ENCODE measurements around the gene KRTAP2-1.
"Not testable (repeated sequence)": the region's sequence is repeated elsewhere in the genome, so short reads cannot be mapped to it uniquely, and the experiment has no call there.

KRTAP2-1 gene, protein sequence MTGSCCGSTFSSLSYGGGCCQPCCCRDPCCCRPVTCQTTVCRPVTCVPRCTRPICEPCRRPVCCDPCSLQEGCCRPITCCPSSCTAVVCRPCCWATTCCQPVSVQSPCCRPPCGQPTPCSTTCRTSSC

DNA sequence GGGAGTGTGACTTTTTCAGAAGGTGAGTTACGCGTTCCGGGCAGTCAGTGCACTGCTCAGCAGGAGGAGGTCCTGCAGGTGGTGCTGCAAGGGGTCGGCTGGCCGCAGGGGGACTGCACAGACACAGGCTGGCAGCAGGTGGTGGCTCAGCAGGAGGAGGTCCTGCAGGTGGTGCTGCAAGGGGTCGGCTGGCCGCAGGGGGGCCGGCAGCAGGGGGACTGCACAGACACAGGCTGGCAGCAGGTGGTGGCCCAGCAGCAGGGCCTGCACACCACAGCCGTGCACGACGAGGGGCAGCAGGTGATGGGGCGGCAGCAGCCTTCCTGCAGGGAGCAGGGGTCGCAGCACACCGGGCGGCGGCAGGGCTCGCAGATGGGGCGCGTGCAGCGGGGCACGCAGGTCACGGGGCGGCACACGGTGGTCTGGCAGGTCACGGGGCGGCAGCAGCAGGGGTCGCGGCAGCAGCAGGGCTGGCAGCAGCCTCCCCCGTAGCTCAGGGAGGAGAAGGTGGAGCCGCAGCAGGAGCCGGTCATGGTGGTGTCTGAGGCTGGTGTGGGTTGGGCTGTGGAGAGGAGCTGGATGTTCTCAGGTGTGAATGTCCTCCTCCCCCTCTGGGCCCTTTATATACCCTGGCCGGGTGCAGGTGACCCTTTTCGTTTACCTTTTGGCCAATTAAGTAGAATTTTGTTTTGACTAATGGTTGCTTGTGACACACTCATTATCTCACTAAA lies at the start of gene KRTAP2-1:
TSS of gene KRTAP2-1 (minus strand) at position 582 of the 731 bp plus-strand sequence. CDS start at position 533, 49 bp downstream.
- DNase-seq (ENCODE audit: low read depth in 2 of 2, low spot score in 1 of 2) = not testable (repeated sequence)

DNA sequence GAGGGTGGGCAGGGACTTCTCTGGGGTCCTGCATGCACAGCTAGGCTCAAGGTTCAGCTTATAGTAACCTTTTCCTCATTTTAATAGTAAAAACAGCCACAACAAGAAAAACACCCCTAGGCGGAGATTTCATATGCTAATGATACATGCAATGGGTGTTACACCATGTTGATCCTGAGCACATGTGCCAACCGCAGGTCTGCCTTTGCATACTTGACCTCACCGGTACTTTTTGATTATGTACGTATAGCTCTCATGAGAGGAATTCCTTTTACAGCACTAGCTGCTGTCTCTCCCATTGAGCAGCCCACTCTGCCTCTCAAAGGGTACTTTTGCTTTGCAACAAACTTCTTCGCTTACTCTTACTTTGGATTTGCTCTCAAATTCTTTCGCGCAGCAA lies 48.9 kb upstream of the KRTAP2-1 start:
- no peak for DNase-seq (ENCODE audit: low read depth in 2 of 2, low spot score in 1 of 2)

DNA sequence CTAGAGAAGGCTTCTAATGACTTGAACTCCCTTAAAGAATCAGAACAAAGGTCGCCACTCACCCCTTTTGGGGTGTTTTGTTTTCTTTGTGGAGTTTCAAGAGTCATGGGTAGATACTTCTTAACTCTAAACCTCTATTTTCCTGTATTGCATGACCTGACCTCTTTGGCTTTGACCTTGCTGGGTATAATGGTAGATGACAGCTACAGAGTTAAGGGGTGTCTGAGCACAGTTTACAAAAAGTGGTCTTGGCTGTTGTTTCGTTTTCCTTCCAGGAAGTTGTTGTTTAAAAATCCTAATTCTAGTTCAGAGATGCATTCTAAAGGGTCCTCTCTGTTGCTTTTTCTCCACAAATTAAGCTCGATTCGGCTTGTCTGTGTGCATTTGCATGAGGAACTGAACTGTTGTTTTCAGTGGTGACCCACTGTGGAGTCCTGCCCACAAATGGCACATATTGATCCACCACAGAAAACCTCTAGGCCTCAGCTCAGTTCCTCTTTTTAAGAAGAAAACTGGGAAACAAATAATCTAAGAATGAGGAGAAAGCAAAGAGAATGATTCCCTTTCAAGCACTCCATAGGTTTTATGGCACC lies 41.7 kb upstream of the KRTAP2-1 start:
- not testable (repeated sequence) for DNase-seq (ENCODE audit: low read depth in 2 of 2, low spot score in 1 of 2)

DNA sequence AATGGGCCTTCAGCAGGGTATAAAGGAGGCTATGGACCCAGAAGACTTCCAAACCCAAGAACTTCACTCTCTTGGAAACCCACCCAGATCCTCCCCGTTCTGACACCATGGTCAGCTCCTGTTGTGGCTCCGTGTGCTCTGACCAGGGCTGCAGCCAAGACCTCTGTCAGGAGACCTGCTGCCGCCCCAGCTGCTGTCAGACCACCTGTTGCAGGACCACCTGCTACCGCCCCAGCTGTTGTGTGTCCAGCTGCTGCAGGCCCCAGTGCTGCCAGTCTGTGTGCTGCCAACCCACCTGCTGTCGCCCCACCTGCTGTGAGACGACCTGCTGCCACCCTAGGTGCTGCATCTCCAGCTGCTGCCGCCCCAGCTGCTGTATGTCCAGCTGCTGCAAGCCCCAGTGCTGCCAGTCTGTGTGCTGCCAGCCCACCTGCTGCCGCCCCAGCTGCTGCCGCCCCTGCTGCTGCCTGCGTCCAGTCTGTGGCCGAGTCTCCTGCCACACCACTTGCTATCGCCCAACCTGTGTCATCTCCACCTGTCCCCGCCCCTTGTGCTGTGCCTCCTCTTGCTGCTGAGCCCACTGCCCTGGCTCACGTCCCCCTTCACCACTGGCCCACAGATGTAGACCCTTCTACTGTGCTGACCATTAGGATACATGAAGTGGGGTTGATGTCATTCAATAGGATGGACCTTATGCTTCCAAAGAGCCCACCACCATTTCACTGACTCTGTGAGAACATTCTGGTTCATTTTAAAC lies 37.2 kb upstream of the KRTAP2-1 start, which contains the start of gene KRTAP4-7:
TSS of gene KRTAP4-7 (plus strand) at position 51 of the 757 bp plus-strand sequence. CDS start at position 108, 57 bp downstream.
- not testable (repeated sequence) for DNase-seq (ENCODE audit: low read depth in 2 of 2, low spot score in 1 of 2)

DNA sequence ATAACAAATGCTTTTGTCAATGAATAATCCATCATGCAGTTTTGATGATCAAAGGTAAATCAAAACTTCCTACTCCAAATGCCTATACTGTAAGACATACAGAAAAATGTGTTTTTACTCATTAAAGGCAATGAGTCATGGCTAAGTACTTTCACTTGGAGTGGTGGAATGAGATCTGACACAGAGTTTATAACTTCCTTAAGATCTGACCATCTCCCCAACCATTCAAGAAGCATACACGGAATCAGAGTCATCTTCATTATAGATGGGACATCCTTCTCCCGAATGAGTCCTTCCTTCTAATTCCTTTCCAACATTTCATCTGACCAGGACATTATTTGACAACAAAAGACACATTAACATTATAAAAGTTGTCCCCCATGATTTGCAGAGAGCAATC lies 36.3 kb upstream of the KRTAP2-1 start:
- DNase-seq (ENCODE audit: low read depth in 2 of 2, low spot score in 1 of 2) = not testable (repeated sequence)

DNA sequence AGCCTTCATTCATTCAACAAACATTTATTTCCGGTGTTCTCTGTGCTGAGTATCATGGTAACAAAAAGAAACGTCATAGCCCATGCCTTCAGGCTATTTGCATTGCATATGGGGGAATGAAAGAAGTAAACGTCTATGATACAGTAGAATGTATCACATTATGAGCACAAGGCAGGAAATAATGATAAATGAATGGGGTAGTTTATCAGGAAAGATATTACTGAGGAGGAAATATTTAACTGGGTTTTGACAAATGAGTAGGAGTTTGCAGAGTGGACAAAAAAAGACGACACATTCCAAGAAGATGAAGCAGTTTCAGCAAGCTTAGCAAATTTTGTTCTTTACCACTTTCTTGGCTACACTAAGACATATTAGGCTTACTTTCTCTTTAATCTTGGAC lies 35.5 kb upstream of the KRTAP2-1 start:
- no peak for DNase-seq (ENCODE audit: low read depth in 2 of 2, low spot score in 1 of 2)

DNA sequence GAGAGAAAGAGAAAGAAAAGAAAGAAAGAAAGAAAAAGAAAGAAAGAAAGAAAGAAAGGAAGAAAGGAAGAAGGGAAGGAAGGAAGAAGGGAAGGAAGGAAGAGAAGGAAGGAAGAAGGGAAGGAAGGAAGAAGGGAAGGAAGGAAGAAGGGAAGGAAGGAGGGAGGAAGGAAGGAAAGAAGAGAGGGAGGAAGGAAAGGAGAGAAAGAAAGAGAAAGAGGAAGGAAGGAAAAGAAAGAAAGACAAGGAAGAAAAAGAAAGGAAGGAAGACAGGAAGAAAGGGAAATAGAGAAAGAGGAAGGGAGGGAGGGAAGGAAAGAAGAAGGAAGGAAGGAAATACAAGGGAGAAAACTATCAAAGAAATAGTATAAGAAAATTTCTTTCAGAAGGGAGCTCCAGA lies 29.7 kb upstream of the KRTAP2-1 start:
- DNase-seq (ENCODE audit: low read depth in 2 of 2, low spot score in 1 of 2) = no peak

DNA sequence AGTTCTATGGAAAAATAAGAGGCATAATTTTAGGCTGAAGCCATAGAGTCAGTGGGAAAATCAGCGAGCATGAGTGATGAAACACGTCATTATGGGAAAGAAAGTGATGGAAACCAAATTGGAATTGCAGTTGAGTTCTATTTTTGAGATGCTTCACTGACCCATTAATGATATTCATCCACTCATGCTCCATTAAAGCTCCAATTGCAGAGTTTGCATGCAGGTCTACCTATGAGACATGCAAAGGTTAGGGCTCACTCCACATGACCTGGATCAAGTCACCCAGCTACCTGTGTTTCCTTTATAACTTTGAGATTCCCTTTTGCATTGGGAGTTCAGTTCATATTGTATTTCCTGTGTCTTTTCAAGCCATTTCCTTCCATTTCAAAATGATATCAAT lies 26.6 kb upstream of the KRTAP2-1 start:
- DNase-seq (ENCODE audit: low read depth in 2 of 2, low spot score in 1 of 2) = no peak

DNA sequence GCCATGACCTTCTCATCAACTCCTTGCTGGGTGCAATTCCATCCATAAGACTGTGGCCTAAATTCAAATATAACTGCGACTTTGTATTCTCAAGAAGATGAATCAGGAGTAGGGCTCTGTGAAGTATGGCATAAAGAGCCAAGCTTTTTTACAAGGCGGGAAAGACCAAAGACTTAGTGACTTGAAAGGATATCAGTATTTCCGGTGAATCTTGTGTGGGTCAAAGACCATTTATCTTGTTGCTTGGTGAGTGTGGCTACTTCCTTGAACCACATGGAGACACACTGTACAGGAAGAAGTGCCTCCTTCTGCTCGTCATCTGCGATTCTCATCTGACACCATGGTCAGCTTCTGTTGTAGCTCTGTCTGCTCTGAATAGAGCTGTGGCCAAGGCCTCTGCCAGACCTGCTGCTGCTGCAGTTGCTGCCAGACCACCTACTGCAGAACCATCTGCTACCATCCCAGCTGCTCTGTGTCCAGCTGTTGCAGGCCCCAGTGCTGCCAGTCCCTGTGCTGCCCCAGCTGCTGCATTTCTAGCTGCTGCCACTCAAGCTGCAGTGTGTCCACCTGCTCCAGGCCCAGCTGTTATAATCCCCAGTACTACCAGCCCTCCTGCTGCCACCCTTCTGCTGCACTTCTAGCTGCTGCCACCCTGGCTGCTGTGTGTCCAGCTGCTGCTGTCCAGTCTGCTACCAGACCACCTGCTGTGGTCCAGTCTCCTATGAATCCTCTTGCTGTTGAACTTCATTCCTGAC lies 24.7 kb upstream of the KRTAP2-1 start:
- DNase-seq (ENCODE audit: low read depth in 2 of 2, low spot score in 1 of 2) = no peak

DNA sequence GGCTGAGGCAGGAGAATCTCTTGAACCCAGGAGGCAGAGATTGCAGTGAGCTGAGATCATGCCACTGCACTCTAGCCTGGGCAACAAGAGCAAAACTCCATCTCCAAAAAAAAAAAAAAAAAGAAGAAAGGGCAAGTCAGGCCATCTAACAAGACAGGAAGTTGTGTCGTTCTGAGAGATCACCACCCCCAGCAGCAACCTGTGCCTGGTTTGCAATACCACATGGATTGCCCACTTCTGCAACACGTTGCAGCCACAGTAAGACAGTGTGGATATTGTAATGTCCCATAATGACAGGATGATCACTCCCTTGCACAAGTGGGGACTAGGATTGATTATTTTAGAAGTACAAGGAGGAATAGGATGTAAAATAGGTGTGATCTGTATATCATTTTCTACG lies 21.9 kb upstream of the KRTAP2-1 start:
- DNase-seq (ENCODE audit: low read depth in 2 of 2, low spot score in 1 of 2) = no peak

DNA sequence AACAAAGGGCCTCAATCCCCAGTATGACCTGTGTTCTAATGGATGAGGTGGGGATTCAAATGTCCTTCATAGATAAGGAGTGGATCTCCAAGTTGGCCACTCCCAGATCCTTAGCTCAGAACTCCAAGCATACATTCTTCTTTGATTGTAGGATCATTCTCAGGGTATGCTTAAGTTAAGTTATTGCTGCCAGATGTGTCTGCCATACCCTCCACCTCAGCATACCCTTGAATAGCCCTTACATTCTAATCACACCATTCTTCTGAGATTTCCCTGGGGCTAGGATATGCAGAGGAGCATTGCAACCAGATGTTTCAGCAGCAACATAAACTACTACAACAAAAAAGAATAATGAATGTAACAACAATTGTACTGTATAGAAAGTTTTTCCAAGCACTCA lies 20.2 kb upstream of the KRTAP2-1 start:
- no peak for DNase-seq (ENCODE audit: low read depth in 2 of 2, low spot score in 1 of 2)

DNA sequence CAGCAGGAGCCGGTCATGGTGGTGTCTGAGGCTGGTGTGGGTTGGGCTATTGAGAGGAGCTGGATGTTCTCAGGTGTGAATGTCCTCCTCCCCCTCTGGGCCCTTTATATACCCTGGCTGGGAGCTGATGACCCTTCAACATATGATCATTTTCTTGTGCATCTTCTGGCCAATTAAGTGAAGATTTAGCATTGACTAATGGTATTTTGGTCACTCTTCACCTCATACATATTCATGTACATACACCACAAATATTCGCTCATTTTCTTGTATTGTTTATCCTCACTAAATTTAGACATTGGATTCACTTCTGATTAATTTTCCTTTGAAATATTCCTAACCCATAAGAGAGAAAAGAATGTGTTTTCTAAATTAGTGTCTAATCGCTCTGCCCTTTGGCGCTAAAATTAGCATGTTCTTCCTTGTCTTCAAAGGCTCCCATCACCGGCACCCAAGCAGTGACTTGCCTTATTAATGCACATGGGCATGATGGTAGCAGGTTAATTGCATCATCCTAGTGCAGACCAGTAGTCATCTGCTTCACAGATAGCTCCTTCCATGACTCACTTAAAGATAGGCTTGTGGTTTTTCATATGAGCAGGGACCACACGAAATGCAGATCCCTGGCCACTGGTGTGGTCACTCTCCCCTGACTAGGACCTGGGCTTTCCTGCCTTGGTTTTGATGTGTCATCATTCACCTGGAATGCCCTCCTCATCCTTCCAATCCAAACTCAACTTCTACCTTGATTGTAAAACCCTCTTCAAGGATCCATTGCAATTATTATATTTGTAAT lies 18.9 kb upstream of the KRTAP2-1 start, which contains the start of gene KRTAP2-4:
TSS of gene KRTAP2-4 (minus strand) at position 51 of the 796 bp plus-strand sequence. CDS start at position 17, 34 bp downstream.
- DNase-seq (ENCODE audit: low read depth in 2 of 2, low spot score in 1 of 2) = no peak

DNA sequence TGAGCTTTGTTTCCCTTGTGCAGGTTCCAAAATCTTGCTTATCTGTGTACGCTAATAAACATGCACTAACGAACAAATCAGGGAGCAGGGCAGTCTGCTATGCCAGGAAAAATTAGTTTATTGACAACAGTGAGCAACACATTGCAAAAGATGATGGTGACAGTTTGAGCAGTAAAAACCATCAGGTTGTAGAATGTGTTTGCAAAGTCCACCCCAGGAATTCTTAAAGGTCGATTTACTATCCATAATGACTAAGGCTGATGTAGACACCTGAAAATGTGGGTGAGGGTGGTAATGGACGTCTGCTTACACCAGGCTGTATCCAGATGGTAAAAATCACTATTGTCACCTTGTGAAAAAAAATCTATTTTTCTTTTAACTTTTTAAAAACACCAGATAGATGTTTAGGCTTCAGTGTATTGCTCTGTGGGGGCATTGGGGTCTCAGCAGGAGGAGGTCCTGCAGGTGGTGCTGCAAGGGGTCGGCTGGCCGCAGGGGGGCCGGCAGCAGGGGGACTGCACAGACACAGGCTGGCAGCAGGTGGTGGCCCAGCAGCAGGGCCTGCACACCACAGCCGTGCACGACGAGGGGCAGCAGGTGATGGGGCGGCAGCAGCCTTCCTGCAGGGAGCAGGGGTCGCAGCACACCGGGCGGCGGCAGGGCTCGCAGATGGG lies 18.0 kb upstream of the KRTAP2-1 start:
- DNase-seq (ENCODE audit: low read depth in 2 of 2, low spot score in 1 of 2) = not testable (repeated sequence)

DNA sequence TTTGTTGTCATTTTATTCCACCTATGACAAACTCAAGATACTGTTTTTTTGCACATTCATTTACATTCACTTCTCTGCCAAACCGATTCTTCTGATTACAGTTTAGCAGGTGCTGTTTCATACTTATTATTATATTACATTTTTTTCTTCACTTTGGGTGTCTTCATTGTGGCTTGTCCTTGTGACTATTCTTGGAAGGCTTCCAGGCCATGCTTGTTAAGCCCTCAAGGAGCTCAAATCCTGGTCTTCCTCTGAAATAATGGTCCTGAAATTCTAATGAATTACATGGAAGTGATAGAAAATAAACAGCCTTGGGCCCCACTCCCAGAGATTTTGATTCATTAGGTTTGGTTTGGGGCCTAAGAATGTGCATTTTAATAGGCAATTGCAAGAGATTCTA lies 17.2 kb upstream of the KRTAP2-1 start:
- no peak for DNase-seq (ENCODE audit: low read depth in 2 of 2, low spot score in 1 of 2)

DNA sequence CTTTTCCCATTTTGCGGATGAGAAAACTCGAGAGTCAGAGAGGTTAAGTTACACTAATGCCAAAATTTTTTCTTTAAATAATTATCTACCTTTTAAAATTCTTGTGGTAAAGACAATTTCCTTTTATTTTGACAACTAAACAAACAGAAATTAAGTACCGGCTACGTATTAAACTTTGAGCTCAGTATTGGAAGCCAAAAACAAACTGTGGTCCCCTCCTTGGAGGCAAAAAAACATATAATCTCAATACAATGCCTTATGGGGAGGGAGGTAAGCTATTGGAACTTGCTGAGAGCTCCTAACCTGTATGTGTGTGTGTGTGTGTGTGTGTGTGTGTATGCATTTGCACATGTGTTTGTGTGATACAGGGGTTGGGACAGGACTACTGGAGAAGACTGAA lies 16.3 kb upstream of the KRTAP2-1 start:
- DNase-seq (ENCODE audit: low read depth in 2 of 2, low spot score in 1 of 2) = no peak

DNA sequence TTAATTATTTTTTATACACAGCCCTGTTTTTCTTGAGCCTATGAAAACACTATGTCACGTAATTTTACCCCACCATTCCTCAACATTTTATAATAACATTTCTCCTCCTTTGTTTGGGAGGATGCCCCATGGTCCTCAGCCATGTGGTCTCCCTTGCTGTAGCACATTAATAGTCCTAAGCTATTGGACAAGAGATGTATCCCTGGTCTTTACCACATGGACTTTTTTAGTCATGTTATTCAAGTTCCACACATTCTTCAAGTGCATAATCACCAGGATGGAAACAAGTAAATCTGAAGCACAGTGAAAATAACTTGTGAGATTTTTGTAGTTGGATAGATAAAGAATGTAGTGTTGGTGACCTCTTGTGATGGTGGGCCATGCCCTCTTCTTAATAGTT lies 14.8 kb upstream of the KRTAP2-1 start:
- DNase-seq (ENCODE audit: low read depth in 2 of 2, low spot score in 1 of 2) = no peak

DNA sequence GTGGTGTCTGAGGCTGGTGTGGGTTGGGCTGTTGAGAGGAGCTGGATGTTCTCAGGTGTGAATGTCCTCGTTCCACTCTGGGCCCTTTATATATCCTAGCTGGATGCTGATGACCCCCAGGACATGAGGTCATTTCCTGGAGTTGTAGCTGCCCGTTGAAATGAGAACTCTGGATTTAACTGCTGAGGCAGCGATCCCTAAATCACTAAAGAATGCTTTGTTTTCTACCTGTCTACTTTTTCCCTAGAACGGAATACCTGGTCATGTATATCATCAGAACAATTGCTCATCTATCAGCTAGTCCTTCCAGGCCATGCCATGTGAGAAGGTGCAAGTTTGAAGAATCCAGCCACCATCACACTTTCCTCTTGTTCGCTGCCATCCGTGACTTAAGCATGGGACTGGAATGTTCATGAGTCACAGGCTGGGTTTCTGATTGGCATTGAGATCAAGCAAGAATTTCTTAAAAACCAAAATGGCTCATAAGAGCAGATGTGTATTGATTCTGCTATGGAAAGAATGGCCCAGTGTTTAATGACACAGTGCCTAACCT lies 13.0 kb upstream of the KRTAP2-1 start, which contains the start of gene KRTAP2-3:
TSS of gene KRTAP2-3 (minus strand) at position 63 of the 553 bp plus-strand sequence. CDS start 64 bp downstream, outside the sequence.
- DNase-seq (ENCODE audit: low read depth in 2 of 2, low spot score in 1 of 2) = no peak

DNA sequence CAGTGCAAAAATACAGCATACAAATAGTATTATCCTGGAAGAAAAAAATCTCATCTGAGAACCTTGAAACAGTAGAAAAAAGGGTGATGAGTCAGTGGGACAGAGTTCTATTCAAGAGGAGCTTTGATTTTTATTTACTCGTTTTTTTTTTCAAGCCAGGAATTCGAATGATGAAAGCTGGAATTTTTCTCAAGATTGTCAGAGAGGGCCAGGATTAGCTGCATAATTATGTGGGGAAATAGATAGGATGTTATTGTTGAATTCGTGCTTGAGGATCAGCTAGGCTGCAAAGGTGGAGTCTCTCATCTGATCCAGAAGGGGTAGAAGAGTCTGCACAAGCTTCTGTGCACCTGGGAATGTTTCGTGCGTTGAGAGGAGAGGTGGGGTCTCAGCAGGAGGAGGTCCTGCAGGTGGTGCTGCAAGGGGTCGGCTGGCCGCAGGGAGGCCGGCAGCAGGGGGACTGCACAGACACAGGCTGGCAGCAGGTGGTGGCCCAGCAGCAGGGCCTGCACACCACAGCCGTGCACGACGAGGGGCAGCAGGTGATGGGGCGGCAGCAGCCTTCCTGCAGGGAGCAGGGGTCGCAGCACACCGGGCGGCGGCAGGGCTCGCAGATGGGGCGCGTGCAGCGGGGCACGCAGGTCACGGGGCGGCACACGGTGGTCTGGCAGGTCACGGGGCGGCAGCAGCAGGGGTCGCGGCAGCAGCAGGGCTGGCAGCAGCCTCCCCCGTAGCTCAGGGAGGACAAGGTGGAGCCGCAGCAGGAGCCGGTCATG lies 12.3 kb upstream of the KRTAP2-1 start:
- DNase-seq (ENCODE audit: low read depth in 2 of 2, low spot score in 1 of 2) = not testable (repeated sequence)

All from stimulated activated CD8-positive, alpha-beta memory T cell treated with anti-CD3 and anti-CD28 coated beads, Interleukin-4, amount 100 ng/mL, for 1 hour (primary cell).